ENCODE measurements around the gene SEPTIN1. TPM values are rescaled to one million over a fixed set of nuclear protein-coding genes. Genes with fewer than 3 reads are reported as not detected.

Gene SEPTIN1
- total RNA-seq, 1 experiment from 2014 or later: 1.4 TPM

GRCh38 chr16:30372038-30372712 lies 10.2 kb downstream of the SEPTIN1 start:
- H3K14ac ChIP-seq (ENCODE audit: insufficient read depth, low read length): no peak overlapping the region
- H4K20me1 ChIP-seq (ENCODE audit: control insufficient read depth, insufficient read depth, insufficient read length): no peaks in the 10 kb centered on the region
- H3K27me3 Mint-ChIP-seq (ENCODE audit: low read depth): peaks cover 2% of the 10 kb centered on the region; the same call in 1 of the 2 replicates
- TF ChIP-seq CTCF (conservative IDR thresholded peaks at IDR 0.05): no peak
- no peak overlapping the region for H3K18ac ChIP-seq (ENCODE audit: insufficient read length, low read depth, low read length)
- H3K4me3 Mint-ChIP-seq: peak overlapping the region; percentile 62 to 79; a peak in 4 of 5 replicates
- no peak for DNase-seq
- H3K9me3 ChIP-seq (ENCODE audit: control insufficient read depth, low read depth, low read length): no peaks in the 10 kb centered on the region
- H3K23me2 ChIP-seq (ENCODE audit: insufficient read length, low read depth, low read length, poor library complexity, severe bottlenecking): peaks cover 10% of the 10 kb centered on the region
- no peak overlapping the region for H2BK20ac ChIP-seq (ENCODE audit: low read depth, low read length, poor library complexity, severe bottlenecking)
- H3K27me3 ChIP-seq (ENCODE audit: insufficient read depth, low read length): no peaks in the 10 kb centered on the region
- peak overlapping the region in 2 of 3 experiments; percentile 62 to 87; a peak in 2 of 7 replicates for H3K27ac Mint-ChIP-seq
- H3K36me3 Mint-ChIP-seq (ENCODE audit: insufficient read depth in 1 of 3, low read depth in 3 of 3): no peaks in the 10 kb centered on the region; a peak in 1 of 7 replicates
- WGBS (ENCODE audit: extremely low coverage, insufficient read length, low lambda C conversion rate): no CpG with 5 or more reads among the region's 6 CpGs
- H3K79me1 ChIP-seq (ENCODE audit: insufficient read depth, low read depth, low read length, poor library complexity, severe bottlenecking): peaks cover 3% of the 10 kb centered on the region
- H3K27ac ChIP-seq (ENCODE audit: insufficient read length, low read depth, low read length): no peak overlapping the region
- peak overlapping the region; percentile 52 for H3K4me2 ChIP-seq (ENCODE audit: insufficient read depth, insufficient read length, low read length)
- H4K8ac ChIP-seq (replicated peaks; ENCODE audit: insufficient read length, low read depth, low read length): no peak overlapping the region
- H3K4me1 ChIP-seq (ENCODE audit: insufficient read depth, low read length): peaks cover 6% of the 10 kb centered on the region
- no peak overlapping the region for H4K5ac ChIP-seq (ENCODE audit: insufficient read length, low read depth, low read length)
- H3T11ph ChIP-seq (ENCODE audit: low read length): no peak overlapping the region
- H3K9ac ChIP-seq (ENCODE audit: extremely low read depth, insufficient read length, low read length): no peak overlapping the region
- H3K4me1 Mint-ChIP-seq: peaks cover 35 to 52% of the 10 kb centered on the region in 2 experiments
- H4K91ac ChIP-seq (ENCODE audit: insufficient read length, low read depth, low read length): no peak overlapping the region
- H2BK15ac ChIP-seq (ENCODE audit: low read depth, low read length): no peak overlapping the region
- no peak overlapping the region for H2AK5ac ChIP-seq (ENCODE audit: insufficient read length, low read length)
- peak overlapping the region; percentile 12 for H2BK12ac ChIP-seq (ENCODE audit: insufficient read length, low read depth, low read length)
- H3K56ac ChIP-seq (ENCODE audit: insufficient read length, low read depth, low read length): no peak overlapping the region
- peaks cover 0 to 4% of the 10 kb centered on the region in 2 experiments; a peak in 4 of 5 replicates for H3K9me3 Mint-ChIP-seq
- no peak overlapping the region for H2BK120ac ChIP-seq (ENCODE audit: low read depth, low read length, poor library complexity, severe bottlenecking)
- H2BK5ac ChIP-seq (ENCODE audit: insufficient read length, low read length): no peak overlapping the region
- H3K23ac ChIP-seq (ENCODE audit: insufficient read length, low read depth, low read length): no peak overlapping the region
- H3K79me2 ChIP-seq (ENCODE audit: insufficient read depth, low read length): no peaks in the 10 kb centered on the region; the same call in none of the 2 replicates
- no peak overlapping the region for H2AFZ ChIP-seq (ENCODE audit: low read length)
- H3K4ac ChIP-seq (ENCODE audit: low read depth, low read length): no peak overlapping the region
